B cell (primary cell): ENCODE data around the gene SELENBP1.

Experiments
- EZH2 ChIP-seq: IDR thresholded peaks from 2 replicates; pipeline ENCODE4 v1.6.1; 2012; ENCODE audit warnings: borderline replicate concordance, low read depth, mild to moderate bottlenecking, moderate library complexity, low read length; ENCODE audit not compliant: insufficient read depth, poor library complexity, severe bottlenecking
- TF ChIP-seq, protein P1 (sequence below): fragments of 200-600 bp; IDR thresholded peaks from one replicate; pipeline ENCODE4 v1.8.0; 2022; ENCODE audit warnings: antibody characterized with exemption, mild to moderate bottlenecking

- TF ChIP-seq EZH2, result no peak
- TF ChIP-seq, protein P1, sequence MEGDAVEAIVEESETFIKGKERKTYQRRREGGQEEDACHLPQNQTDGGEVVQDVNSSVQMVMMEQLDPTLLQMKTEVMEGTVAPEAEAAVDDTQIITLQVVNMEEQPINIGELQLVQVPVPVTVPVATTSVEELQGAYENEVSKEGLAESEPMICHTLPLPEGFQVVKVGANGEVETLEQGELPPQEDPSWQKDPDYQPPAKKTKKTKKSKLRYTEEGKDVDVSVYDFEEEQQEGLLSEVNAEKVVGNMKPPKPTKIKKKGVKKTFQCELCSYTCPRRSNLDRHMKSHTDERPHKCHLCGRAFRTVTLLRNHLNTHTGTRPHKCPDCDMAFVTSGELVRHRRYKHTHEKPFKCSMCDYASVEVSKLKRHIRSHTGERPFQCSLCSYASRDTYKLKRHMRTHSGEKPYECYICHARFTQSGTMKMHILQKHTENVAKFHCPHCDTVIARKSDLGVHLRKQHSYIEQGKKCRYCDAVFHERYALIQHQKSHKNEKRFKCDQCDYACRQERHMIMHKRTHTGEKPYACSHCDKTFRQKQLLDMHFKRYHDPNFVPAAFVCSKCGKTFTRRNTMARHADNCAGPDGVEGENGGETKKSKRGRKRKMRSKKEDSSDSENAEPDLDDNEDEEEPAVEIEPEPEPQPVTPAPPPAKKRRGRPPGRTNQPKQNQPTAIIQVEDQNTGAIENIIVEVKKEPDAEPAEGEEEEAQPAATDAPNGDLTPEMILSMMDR, result no peak
Observed at GRCh38 chr1:151393583-151393982, 21.1 kb upstream of the SELENBP1 start.
